Measurements from ENCODE around the gene IL22. TPM values are rescaled to one million over a fixed set of nuclear protein-coding genes. Genes with fewer than 3 reads are reported as not detected.

IL22 gene
- total RNA-seq, 1 experiment from 2014 or later = not detected

- TF ChIP-seq PRRX2 (CRISPR knock-in tag; IDR thresholded peaks at IDR 0.05) (no peak), IRF1 (CRISPR knock-in tag; IDR thresholded peaks at IDR 0.05) (no peak)
These were observed 49.9 kb downstream of the IL22 start (continued) for GRCh38 chr12:68203460-68203875.

GRCh38 chr12:68200854-68201253 lies 52.5 kb downstream of the IL22 start:
- no peaks in the 10 kb centered on the region for H3K36me3 Mint-ChIP-seq

GRCh38 chr12:68199127-68199526 lies 54.3 kb downstream of the IL22 start:
- no peak overlapping the region for H3K27ac Mint-ChIP-seq
- peaks cover 7% of the 10 kb centered on the region; the same call in 1 of the 2 replicates for H3K9me3 Mint-ChIP-seq
- ATAC-seq (peak; percentile 75), DNase-seq (ENCODE audit: low spot score) (no peak)
- ChIA-PET POLR2A (no interaction called here), CTCF (interaction anchor here (1.2 kb wide), 1 partner anchor 24 kb away, joined by 3 read pairs; no protein-coding TSS in a partner anchor)
- H3K36me3 Mint-ChIP-seq = no peaks in the 10 kb centered on the region
- H3K4me3 Mint-ChIP-seq = no peak overlapping the region
- TF ChIP-seq RORB (CRISPR knock-in tag; IDR thresholded peaks at IDR 0.05) (no peak), ZBTB43 (CRISPR knock-in tag; IDR thresholded peaks at IDR 0.05) (no peak), E2F1 (CRISPR knock-in tag; IDR thresholded peaks at IDR 0.05) (no peak), ELF4 (CRISPR knock-in tag; IDR thresholded peaks at IDR 0.05; ENCODE audit: low read depth) (no peak), ATF2 (CRISPR knock-in tag; IDR thresholded peaks at IDR 0.05; ENCODE audit: borderline replicate concordance, low read depth) (no peak), MXD4 (CRISPR knock-in tag; IDR thresholded peaks at IDR 0.05; ENCODE audit: borderline replicate concordance) (no peak), NFATC4 (CRISPR knock-in tag; IDR thresholded peaks at IDR 0.05) (no peak), ZNF512 (CRISPR knock-in tag; IDR thresholded peaks at IDR 0.05; ENCODE audit: borderline replicate concordance) (no peak)
- H3K4me1 Mint-ChIP-seq = peaks cover 20% of the 10 kb centered on the region
- no peaks in the 10 kb centered on the region; the same call in 1 of the 2 replicates for H3K27me3 Mint-ChIP-seq (ENCODE audit: low read depth)

More at GRCh38 chr12:68200854-68201253, 52.5 kb downstream of the IL22 start:
- POLR2A ChIA-PET = no interaction called here
- Mint-ChIP-seq H3K27ac (no peak overlapping the region), H3K27me3 (ENCODE audit: low read depth) (no peaks in the 10 kb centered on the region; the same call in 1 of the 2 replicates), H3K9me3 (no peaks in the 10 kb centered on the region), H3K4me3 (no peak overlapping the region), H3K4me1 (peaks cover 19% of the 10 kb centered on the region)
- ATAC-seq (no peak), DNase-seq (ENCODE audit: low spot score) (no peak)
- CTCF ChIA-PET = no interaction called here
- no peak for TF ChIP-seq E2F1 (CRISPR knock-in tag; IDR thresholded peaks at IDR 0.05)

- Mint-ChIP-seq H3K27ac (no peak overlapping the region), H3K4me1 (peaks cover 20% of the 10 kb centered on the region), H3K36me3 (no peaks in the 10 kb centered on the region), H3K27me3 (ENCODE audit: low read depth) (no peaks in the 10 kb centered on the region; the same call in 1 of the 2 replicates), H3K4me3 (no peak overlapping the region), H3K9me3 (peaks cover 7% of the 10 kb centered on the region; the same call in 1 of the 2 replicates)
- POLR2A ChIA-PET = no interaction called here
- ATAC-seq (no peak), DNase-seq (ENCODE audit: low spot score) (no peak)
- no peak for TF ChIP-seq ATF2 (CRISPR knock-in tag; IDR thresholded peaks at IDR 0.05; ENCODE audit: borderline replicate concordance, low read depth)
- CTCF ChIA-PET = interaction anchor here (1.2 kb wide), 1 partner anchor 24 kb away, joined by 3 read pairs; no protein-coding TSS in a partner anchor
These were observed 54.8 kb downstream of the IL22 start for GRCh38 chr12:68198507-68199086.
